Caki2 (cell line): ENCODE measurements around the gene ATP23. TPM values are rescaled to one million over a fixed set of nuclear protein-coding genes. Genes with fewer than 3 reads are reported as not detected.

Source experiments
- DNase-seq: peaks from one replicate; pipeline ENCODE4 v3.0.0-alpha.2; 2015; ENCODE audit warnings: low read depth
- in situ Hi-C: cut with HindIII; loops from 2 replicates; pipeline ENCODE4 v1.10.0; 2016; ENCODE audit warnings: low sequenced_read_pairs, low pct_unique_long_range_greater_than_20kb, mixed read lengths
- total RNA-seq: library from RNA; depleted of rRNA; stranded (reverse); fragments of >200 nt; shearing (Covaris generic); gene quantifications from 2 replicates; pipeline ENCODE4 v1.2.3, GENCODE V29; 2014; ENCODE audit warnings: low replicate concordance; rRNA removed

ATP23 gene
- total RNA-seq, 1 experiment from 2014 or later = 27.9 TPM

DNA sequence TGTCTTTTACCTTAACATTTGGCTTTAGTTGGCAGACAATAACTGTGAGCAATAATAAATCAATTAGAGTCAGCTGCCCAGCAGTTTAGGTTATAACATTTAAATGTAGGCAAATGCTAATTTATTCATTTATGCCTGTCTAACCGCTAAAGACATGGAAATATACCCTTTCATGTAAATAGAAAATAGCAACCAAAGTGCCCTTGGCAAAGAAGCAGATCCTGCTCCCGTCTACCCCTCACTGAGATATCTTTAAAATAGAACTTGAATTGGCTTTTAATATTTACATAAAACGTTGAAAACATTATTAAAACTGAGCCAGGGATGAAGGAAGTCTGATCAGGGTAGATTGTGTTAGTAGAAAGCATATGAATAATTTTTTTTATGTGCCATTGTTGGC, 67.3 kb downstream of the ATP23 start:
- in situ Hi-C loops = no loop called here
- no peak for DNase-seq

Other genes with a start within 250 kb of the ATP23 start
- 185 and 187 TPM in 2 replicates for gene OS9, start 247.4 kb upstream of the ATP23 start, total RNA-seq
- gene AGAP2, start 202.8 kb upstream of the ATP23 start, total RNA-seq = 0.46 and 1.1 TPM in 2 replicates
- 103 and 136 TPM in 2 replicates for gene TSPAN31, start 196.5 kb upstream of the ATP23 start, total RNA-seq
- 463 and 654 TPM in 2 replicates for gene CDK4, start 189.3 kb upstream of the ATP23 start, total RNA-seq
- gene MARCHF9, start 186.5 kb upstream of the ATP23 start, total RNA-seq = 8.0 and 16.6 TPM in 2 replicates
- 0.07 and 0.46 TPM in 2 replicates for gene CYP27B1, start 174.5 kb upstream of the ATP23 start, total RNA-seq
- gene METTL1, start 169.5 kb upstream of the ATP23 start, total RNA-seq = 30.4 and 118 TPM in 2 replicates
- 10.5 and 12.6 TPM in 2 replicates for gene EEF1AKMT3, start 169.0 kb upstream of the ATP23 start, total RNA-seq
- gene TSFM, start 158.8 kb upstream of the ATP23 start, total RNA-seq = 25.5 and 49.0 TPM in 2 replicates
- gene AVIL, start 122.8 kb upstream of the ATP23 start, total RNA-seq = not detected in 2 replicates
- gene CTDSP2, start 94.8 kb upstream of the ATP23 start, total RNA-seq = 47.5 and 73.7 TPM in 2 replicates